ENCODE results near the gene SLC25A48. TPM values are rescaled to one million over a fixed set of nuclear protein-coding genes. Genes with fewer than 3 reads are reported as not detected.

Gene SLC25A48
- total RNA-seq, 1 experiment from 2014 or later = not detected

GRCh38 chr5:135876146-135876545, 41.7 kb downstream of the SLC25A48 start:
- Histone ChIP-seq H4K20me1 (ENCODE audit: insufficient read depth) (no peaks in the 10 kb centered on the region), H3K36me3 (ENCODE audit: low read depth) (no peaks in the 10 kb centered on the region), H2AFZ (no peak overlapping the region), H3F3A (ENCODE audit: insufficient read depth, low read depth) (no peaks in the 10 kb centered on the region), H3K27ac (no peak overlapping the region), H3K4me2 (no peak overlapping the region), H3K79me2 (ENCODE audit: low read depth) (no peaks in the 10 kb centered on the region), H3K9me3 (ENCODE audit: insufficient read depth, low read depth) (no peaks in the 10 kb centered on the region), H3K27me3 (ENCODE audit: insufficient read depth, low read depth) (peaks cover 37% of the 10 kb centered on the region), H3K4me1 (replicated peaks; ENCODE audit: insufficient read depth) (peaks cover 8% of the 10 kb centered on the region), H3K9me2 (ENCODE audit: insufficient read depth) (no peaks in the 10 kb centered on the region), H3K4me3 (no peak overlapping the region)
- no TSS peak for BruUV-seq (replicated peaks)
- TF ChIP-seq EZH2 (IDR thresholded peaks at IDR 0.05; ENCODE audit: low read depth) (no peak), CTCF (conservative IDR thresholded peaks at IDR 0.05) (no peak)
- ChIA-PET CTCF (no interaction called here), POLR2A (ENCODE audit: unreplicated experiment) (no interaction called here)
- no peak for DNase-seq
- intact Hi-C loops (cut with micrococcal nuclease; ENCODE audit: unreplicated experiment) = no loop called here

GRCh38 chr5:135877570-135878155, 43.2 kb downstream of the SLC25A48 start:
- DNase-seq = no peak
- Histone ChIP-seq H3K9me2 (ENCODE audit: insufficient read depth) (no peaks in the 10 kb centered on the region), H3F3A (ENCODE audit: insufficient read depth, low read depth) (no peaks in the 10 kb centered on the region), H3K4me2 (no peak overlapping the region), H3K9me3 (ENCODE audit: insufficient read depth, low read depth) (no peaks in the 10 kb centered on the region), H3K4me3 (no peak overlapping the region), H3K79me2 (ENCODE audit: low read depth) (no peaks in the 10 kb centered on the region), H3K36me3 (ENCODE audit: low read depth) (no peaks in the 10 kb centered on the region), H3K4me1 (replicated peaks; ENCODE audit: insufficient read depth) (peaks cover 14% of the 10 kb centered on the region), H2AFZ (no peak overlapping the region), H3K27me3 (ENCODE audit: insufficient read depth, low read depth) (peaks cover 25% of the 10 kb centered on the region), H3K27ac (no peak overlapping the region), H4K20me1 (ENCODE audit: insufficient read depth) (no peaks in the 10 kb centered on the region)
- intact Hi-C loops (cut with micrococcal nuclease; ENCODE audit: unreplicated experiment) = no loop called here
- BruUV-seq (replicated peaks) = no TSS peak
- ChIA-PET POLR2A (ENCODE audit: unreplicated experiment) (no interaction called here), CTCF (no interaction called here)
- no peak for TF ChIP-seq CTCF (conservative IDR thresholded peaks at IDR 0.05)

GRCh38 chr5:135878156-135878620, 43.7 kb downstream of the SLC25A48 start:
- H3K4me1 ChIP-seq (replicated peaks; ENCODE audit: insufficient read depth) = peaks cover 14% of the 10 kb centered on the region
- CTCF ChIA-PET = interaction anchor here (0.5 kb wide), 1 partner anchor 267 kb away, joined by 3 read pairs; no protein-coding TSS in a partner anchor
- no peaks in the 10 kb centered on the region for H4K20me1 ChIP-seq (ENCODE audit: insufficient read depth)
- H2AFZ ChIP-seq = no peak overlapping the region
- no peak overlapping the region for H3K27ac ChIP-seq
- BruUV-seq (replicated peaks) = no TSS peak
- H3K36me3 ChIP-seq (ENCODE audit: low read depth) = no peaks in the 10 kb centered on the region
- peaks cover 21% of the 10 kb centered on the region for H3K27me3 ChIP-seq (ENCODE audit: insufficient read depth, low read depth)
- H3K79me2 ChIP-seq (ENCODE audit: low read depth) = no peaks in the 10 kb centered on the region
- no peaks in the 10 kb centered on the region for H3K9me2 ChIP-seq (ENCODE audit: insufficient read depth)
- H3K4me2 ChIP-seq = no peak overlapping the region
- no peak for DNase-seq
- H3K4me3 ChIP-seq = no peak overlapping the region
- no peak for TF ChIP-seq CTCF (conservative IDR thresholded peaks at IDR 0.05)
- TF ChIP-seq EZH2 (IDR thresholded peaks at IDR 0.05; ENCODE audit: low read depth) = no peak
- intact Hi-C loops (cut with micrococcal nuclease; ENCODE audit: unreplicated experiment) = no loop called here
- POLR2A ChIA-PET (ENCODE audit: unreplicated experiment) = no interaction called here
- H3K9me3 ChIP-seq (ENCODE audit: insufficient read depth, low read depth) = no peaks in the 10 kb centered on the region
- H3F3A ChIP-seq (ENCODE audit: insufficient read depth, low read depth) = no peaks in the 10 kb centered on the region
